ENCODE results near the gene HAL. TPM values are rescaled to one million over a fixed set of nuclear protein-coding genes. Genes with fewer than 3 reads are reported as not detected.

HAL gene
- polyA plus RNA-seq, 2 of the 4 experiments (the other 2 are of a cell fraction): 0.22 to 0.43 TPM

DNA sequence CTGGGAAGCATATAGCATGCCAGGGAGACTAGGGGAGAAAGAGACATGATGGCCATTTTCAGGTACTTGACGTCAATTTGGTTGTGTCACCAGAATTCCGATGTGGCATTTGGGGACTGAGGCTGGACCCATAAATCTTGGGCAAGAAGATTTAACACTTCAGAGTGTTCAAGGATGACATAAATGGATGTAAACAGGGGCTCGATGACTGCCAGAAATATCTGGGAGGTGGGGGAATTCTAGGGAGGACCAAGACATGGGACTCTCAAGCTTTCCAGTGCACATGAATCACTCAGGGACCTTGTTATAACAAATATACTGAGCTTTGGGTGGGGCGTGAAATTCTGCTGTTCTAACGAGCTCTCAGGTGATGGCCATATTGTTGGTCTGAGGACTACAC, 17.8 kb downstream of the HAL start:
- no peak overlapping the region for H3K4me3 ChIP-seq
- FAIRE-seq (no peak), ATAC-seq (no peak), DNase-seq (ENCODE audit: low read depth in 1 of 2, low spot score in 1 of 2) (no peak)
- ChIA-PET CTCF (interaction anchor here (1.0 kb wide), 1 partner anchor 38 kb away, joined by 5 read pairs; no protein-coding TSS in a partner anchor), POLR2A (no interaction called here)
- TF ChIP-seq FOXS1 (CRISPR knock-in tag; IDR thresholded peaks at IDR 0.05) (no peak), RCOR1 (IDR thresholded peaks at IDR 0.05; ENCODE audit: low read depth, low read length) (no peak), ZFP36 (IDR thresholded peaks at IDR 0.05; ENCODE audit: borderline replicate concordance, partially characterized antibody) (no peak), RARB (CRISPR knock-in tag; IDR thresholded peaks at IDR 0.05) (no peak), HDAC2 (IDR thresholded peaks at IDR 0.05) (no peak), CHD2 (IDR thresholded peaks at IDR 0.05; ENCODE audit: low read length, partially characterized antibody) (no peak), NPAS2 (CRISPR knock-in tag; IDR thresholded peaks at IDR 0.05; ENCODE audit: borderline replicate concordance) (no peak), TFCP2L1 (CRISPR knock-in tag; IDR thresholded peaks at IDR 0.05) (no peak), JUN (IDR thresholded peaks at IDR 0.05) (no peak), SMC3 (IDR thresholded peaks at IDR 0.05) (no peak), POLR2A (IDR thresholded peaks at IDR 0.05; ENCODE audit: low read length) (no peak), JUNB (IDR thresholded peaks at IDR 0.05) (no peak), RFX5 (IDR thresholded peaks at IDR 0.05) (no peak)
- TF ChIP-seq, protein P1, sequence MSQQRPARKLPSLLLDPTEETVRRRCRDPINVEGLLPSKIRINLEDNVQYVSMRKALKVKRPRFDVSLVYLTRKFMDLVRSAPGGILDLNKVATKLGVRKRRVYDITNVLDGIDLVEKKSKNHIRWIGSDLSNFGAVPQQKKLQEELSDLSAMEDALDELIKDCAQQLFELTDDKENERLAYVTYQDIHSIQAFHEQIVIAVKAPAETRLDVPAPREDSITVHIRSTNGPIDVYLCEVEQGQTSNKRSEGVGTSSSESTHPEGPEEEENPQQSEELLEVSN (IDR thresholded peaks at IDR 0.05; ENCODE audit: borderline replicate concordance, low read depth): no peak
- TF ChIP-seq, protein P2, sequence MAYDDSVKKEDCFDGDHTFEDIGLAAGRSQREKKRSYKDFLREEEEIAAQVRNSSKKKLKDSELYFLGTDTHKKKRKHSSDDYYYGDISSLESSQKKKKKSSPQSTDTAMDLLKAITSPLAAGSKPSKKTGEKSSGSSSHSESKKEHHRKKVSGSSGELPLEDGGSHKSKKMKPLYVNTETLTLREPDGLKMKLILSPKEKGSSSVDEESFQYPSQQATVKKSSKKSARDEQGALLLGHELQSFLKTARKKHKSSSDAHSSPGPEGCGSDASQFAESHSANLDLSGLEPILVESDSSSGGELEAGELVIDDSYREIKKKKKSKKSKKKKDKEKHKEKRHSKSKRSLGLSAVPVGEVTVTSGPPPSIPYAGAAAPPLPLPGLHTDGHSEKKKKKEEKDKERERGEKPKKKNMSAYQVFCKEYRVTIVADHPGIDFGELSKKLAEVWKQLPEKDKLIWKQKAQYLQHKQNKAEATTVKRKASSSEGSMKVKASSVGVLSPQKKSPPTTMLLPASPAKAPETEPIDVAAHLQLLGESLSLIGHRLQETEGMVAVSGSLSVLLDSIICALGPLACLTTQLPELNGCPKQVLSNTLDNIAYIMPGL (CRISPR knock-in tag; IDR thresholded peaks at IDR 0.05; ENCODE audit: borderline replicate concordance): no peak
- TF ChIP-seq, protein P3, sequence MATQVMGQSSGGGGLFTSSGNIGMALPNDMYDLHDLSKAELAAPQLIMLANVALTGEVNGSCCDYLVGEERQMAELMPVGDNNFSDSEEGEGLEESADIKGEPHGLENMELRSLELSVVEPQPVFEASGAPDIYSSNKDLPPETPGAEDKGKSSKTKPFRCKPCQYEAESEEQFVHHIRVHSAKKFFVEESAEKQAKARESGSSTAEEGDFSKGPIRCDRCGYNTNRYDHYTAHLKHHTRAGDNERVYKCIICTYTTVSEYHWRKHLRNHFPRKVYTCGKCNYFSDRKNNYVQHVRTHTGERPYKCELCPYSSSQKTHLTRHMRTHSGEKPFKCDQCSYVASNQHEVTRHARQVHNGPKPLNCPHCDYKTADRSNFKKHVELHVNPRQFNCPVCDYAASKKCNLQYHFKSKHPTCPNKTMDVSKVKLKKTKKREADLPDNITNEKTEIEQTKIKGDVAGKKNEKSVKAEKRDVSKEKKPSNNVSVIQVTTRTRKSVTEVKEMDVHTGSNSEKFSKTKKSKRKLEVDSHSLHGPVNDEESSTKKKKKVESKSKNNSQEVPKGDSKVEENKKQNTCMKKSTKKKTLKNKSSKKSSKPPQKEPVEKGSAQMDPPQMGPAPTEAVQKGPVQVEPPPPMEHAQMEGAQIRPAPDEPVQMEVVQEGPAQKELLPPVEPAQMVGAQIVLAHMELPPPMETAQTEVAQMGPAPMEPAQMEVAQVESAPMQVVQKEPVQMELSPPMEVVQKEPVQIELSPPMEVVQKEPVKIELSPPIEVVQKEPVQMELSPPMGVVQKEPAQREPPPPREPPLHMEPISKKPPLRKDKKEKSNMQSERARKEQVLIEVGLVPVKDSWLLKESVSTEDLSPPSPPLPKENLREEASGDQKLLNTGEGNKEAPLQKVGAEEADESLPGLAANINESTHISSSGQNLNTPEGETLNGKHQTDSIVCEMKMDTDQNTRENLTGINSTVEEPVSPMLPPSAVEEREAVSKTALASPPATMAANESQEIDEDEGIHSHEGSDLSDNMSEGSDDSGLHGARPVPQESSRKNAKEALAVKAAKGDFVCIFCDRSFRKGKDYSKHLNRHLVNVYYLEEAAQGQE (IDR thresholded peaks at IDR 0.05): no peak
- no peaks in the 10 kb centered on the region for H3K4me1 ChIP-seq
- no peak overlapping the region for H3K27ac ChIP-seq
- H3K4me2 ChIP-seq: no peak overlapping the region
- H3K9me3 ChIP-seq: no peaks in the 10 kb centered on the region
- 70% methylated on average over 5 of the region's 5 CpGs for WGBS (ENCODE audit: missing lambda C conversion rate)

DNA sequence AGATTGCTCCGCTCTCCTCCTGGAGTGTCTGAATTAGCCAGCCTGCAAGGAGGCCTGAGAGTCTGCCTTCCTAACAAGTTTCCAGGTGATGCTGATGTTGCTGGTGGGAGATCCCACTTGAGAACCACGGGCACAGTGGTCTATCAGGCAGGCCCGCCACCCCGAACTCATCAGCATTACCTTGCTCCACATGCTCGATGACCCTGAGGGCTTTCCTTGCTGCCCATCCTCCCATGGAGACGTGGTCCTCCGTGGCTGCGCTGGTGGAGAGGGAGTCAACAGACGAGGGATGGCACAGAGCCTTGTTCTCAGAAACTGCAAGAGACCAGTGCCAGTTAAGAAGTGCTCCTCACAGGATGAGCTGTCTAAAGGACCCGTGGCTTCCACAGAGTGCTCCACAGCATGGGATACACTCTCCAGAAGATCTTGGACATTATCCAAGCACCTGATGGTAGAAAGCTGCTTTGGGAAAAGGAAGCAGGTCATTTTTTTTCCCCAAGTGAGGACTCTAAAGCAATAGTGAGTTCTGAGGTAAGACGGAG, 18.3 kb downstream of the HAL start:
- DNase-seq (ENCODE audit: low read depth in 1 of 2, low spot score in 1 of 2): no peak

DNA sequence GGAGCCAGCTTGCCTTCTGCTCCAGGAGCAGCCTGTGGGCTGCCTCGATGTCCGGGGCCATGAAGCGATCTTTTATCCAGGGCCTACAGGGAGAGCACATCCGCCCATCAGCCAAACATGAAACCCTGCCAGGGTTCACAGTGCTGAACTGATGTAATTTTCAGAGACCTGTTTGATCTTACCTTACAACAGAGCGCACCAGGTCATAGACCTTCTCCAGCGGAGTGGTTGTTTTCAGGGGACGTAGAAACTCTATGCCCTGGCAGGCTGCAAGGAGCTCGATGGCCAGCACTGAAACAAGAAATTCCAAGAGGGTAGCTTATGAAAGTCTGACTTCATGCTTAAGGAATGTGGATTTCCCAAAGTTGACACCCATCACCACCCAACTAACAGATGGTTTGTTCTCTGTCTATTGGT, 19.7 kb downstream of the HAL start:
- CTCF ChIA-PET: no interaction called here
- Histone ChIP-seq H3K9me3 (no peaks in the 10 kb centered on the region), H3K4me1 (no peaks in the 10 kb centered on the region), H3K4me2 (no peak overlapping the region), H3K27ac (no peak overlapping the region), H3K4me3 (no peak overlapping the region)
- TF ChIP-seq, protein P1 (IDR thresholded peaks at IDR 0.05; ENCODE audit: borderline replicate concordance, low read depth): no peak
- TF ChIP-seq RFX5 (IDR thresholded peaks at IDR 0.05) (no peak), RARB (CRISPR knock-in tag; IDR thresholded peaks at IDR 0.05) (no peak)
- TF ChIP-seq, protein P4, sequence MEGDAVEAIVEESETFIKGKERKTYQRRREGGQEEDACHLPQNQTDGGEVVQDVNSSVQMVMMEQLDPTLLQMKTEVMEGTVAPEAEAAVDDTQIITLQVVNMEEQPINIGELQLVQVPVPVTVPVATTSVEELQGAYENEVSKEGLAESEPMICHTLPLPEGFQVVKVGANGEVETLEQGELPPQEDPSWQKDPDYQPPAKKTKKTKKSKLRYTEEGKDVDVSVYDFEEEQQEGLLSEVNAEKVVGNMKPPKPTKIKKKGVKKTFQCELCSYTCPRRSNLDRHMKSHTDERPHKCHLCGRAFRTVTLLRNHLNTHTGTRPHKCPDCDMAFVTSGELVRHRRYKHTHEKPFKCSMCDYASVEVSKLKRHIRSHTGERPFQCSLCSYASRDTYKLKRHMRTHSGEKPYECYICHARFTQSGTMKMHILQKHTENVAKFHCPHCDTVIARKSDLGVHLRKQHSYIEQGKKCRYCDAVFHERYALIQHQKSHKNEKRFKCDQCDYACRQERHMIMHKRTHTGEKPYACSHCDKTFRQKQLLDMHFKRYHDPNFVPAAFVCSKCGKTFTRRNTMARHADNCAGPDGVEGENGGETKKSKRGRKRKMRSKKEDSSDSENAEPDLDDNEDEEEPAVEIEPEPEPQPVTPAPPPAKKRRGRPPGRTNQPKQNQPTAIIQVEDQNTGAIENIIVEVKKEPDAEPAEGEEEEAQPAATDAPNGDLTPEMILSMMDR (IDR thresholded peaks at IDR 0.05): no peak
- DNase-seq (ENCODE audit: low read depth in 1 of 2, low spot score in 1 of 2) (no peak), FAIRE-seq (no peak), ATAC-seq (no peak)
- POLR2A ChIA-PET: no interaction called here
- WGBS (ENCODE audit: missing lambda C conversion rate): 82% methylated on average over 8 of the region's 8 CpGs

More for the DNA sequence above, 18.3 kb downstream of the HAL start:
- WGBS (ENCODE audit: missing lambda C conversion rate): 64% methylated on average over 11 of the region's 11 CpGs
- FAIRE-seq (no peak), ATAC-seq (no peak)
- H3K4me1 ChIP-seq: no peaks in the 10 kb centered on the region
- H3K27ac ChIP-seq: no peak overlapping the region
- H3K9me3 ChIP-seq: no peaks in the 10 kb centered on the region
- TF ChIP-seq HEYL (CRISPR knock-in tag; IDR thresholded peaks at IDR 0.05): no peak
- TF ChIP-seq ESRRA (IDR thresholded peaks at IDR 0.05; ENCODE audit: borderline replicate concordance, low read length): no peak
- no peak for TF ChIP-seq EP300 (IDR thresholded peaks at IDR 0.05)
- TF ChIP-seq JUN (IDR thresholded peaks at IDR 0.05): no peak
- no peak for TF ChIP-seq RFX5 (IDR thresholded peaks at IDR 0.05)
- no peak for TF ChIP-seq FOXS1 (CRISPR knock-in tag; IDR thresholded peaks at IDR 0.05)
- no peak for TF ChIP-seq RNF2 (IDR thresholded peaks at IDR 0.05; ENCODE audit: borderline replicate concordance, low read depth)
- TF ChIP-seq HOXA7 (CRISPR knock-in tag; IDR thresholded peaks at IDR 0.05): no peak
- ChIA-PET CTCF (interaction anchor here (1.0 kb wide), 1 partner anchor 38 kb away, joined by 5 read pairs; no protein-coding TSS in a partner anchor), POLR2A (no interaction called here)
- H3K4me2 ChIP-seq: no peak overlapping the region
- H3K4me3 ChIP-seq: no peak overlapping the region

All from A549 (cell line).